Measurements from ENCODE around the gene GRIK1. TPM values are rescaled to one million over a fixed set of nuclear protein-coding genes. Genes with fewer than 3 reads are reported as not detected.

Gene GRIK1
- total RNA-seq, 1 donor from 2014 or later, result not detected

DNA sequence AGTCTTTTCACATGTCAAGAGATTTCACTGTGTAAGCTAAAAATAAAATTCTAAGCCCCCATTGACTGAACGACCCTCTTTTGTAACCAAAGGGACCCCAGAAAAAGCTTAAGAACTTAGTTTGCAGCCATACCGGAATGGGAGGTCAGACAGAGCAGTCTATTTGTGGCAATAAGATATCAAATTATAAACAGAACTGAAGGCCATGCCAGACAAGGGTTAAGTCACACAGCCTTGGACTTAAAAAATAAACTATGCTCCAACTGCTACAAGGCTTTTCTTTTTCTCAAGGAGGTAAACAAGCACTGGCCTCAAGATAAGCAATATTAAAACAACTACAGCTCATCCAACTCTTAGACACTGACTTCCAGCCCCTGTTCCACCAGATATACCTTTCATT is 384.2 kb downstream of the GRIK1 start:
- Mint-ChIP-seq H3K36me3 (ENCODE audit: unreplicated experiment) (no peaks in the 10 kb centered on the region), H3K4me1 (ENCODE audit: unreplicated experiment) (no peaks in the 10 kb centered on the region), H3K4me3 (ENCODE audit: unreplicated experiment) (no peak overlapping the region), H3K27ac (ENCODE audit: unreplicated experiment) (no peak overlapping the region), H3K27me3 (ENCODE audit: unreplicated experiment) (no peaks in the 10 kb centered on the region), H3K9me3 (ENCODE audit: unreplicated experiment) (no peaks in the 10 kb centered on the region)
- no peak for DNase-seq (ENCODE audit: extremely low spot score, unreplicated experiment)
- TF ChIP-seq, protein P1, sequence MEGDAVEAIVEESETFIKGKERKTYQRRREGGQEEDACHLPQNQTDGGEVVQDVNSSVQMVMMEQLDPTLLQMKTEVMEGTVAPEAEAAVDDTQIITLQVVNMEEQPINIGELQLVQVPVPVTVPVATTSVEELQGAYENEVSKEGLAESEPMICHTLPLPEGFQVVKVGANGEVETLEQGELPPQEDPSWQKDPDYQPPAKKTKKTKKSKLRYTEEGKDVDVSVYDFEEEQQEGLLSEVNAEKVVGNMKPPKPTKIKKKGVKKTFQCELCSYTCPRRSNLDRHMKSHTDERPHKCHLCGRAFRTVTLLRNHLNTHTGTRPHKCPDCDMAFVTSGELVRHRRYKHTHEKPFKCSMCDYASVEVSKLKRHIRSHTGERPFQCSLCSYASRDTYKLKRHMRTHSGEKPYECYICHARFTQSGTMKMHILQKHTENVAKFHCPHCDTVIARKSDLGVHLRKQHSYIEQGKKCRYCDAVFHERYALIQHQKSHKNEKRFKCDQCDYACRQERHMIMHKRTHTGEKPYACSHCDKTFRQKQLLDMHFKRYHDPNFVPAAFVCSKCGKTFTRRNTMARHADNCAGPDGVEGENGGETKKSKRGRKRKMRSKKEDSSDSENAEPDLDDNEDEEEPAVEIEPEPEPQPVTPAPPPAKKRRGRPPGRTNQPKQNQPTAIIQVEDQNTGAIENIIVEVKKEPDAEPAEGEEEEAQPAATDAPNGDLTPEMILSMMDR (IDR thresholded peaks at IDR 0.05), result no peak

DNA sequence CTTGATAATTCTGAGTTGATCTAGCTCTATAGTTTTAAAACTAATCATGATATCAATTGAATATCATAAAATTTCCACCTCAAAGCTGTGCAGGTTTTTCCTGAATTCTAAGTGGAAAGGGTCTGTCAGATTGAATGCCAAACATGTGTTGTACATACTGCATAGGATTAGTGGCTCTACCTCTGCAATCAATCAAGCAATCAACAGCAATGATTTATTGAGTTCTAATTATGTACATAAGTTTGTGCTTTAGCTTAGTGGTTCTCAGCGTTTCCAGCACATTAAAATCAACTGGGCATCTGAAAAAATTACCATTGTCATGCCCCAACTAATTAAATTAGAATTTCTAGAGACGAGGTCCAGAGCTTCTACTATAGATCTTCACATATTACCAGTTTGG is 389.6 kb downstream of the GRIK1 start:
- Mint-ChIP-seq H3K27me3 (ENCODE audit: unreplicated experiment) (no peaks in the 10 kb centered on the region), H3K9me3 (ENCODE audit: unreplicated experiment) (no peaks in the 10 kb centered on the region), H3K36me3 (ENCODE audit: unreplicated experiment) (peaks cover 3% of the 10 kb centered on the region), H3K4me3 (ENCODE audit: unreplicated experiment) (no peak overlapping the region), H3K27ac (ENCODE audit: unreplicated experiment) (no peak overlapping the region), H3K4me1 (ENCODE audit: unreplicated experiment) (no peaks in the 10 kb centered on the region)
- TF ChIP-seq, protein P1 (IDR thresholded peaks at IDR 0.05), result no peak
- DNase-seq (ENCODE audit: extremely low spot score, unreplicated experiment), result no peak

DNA sequence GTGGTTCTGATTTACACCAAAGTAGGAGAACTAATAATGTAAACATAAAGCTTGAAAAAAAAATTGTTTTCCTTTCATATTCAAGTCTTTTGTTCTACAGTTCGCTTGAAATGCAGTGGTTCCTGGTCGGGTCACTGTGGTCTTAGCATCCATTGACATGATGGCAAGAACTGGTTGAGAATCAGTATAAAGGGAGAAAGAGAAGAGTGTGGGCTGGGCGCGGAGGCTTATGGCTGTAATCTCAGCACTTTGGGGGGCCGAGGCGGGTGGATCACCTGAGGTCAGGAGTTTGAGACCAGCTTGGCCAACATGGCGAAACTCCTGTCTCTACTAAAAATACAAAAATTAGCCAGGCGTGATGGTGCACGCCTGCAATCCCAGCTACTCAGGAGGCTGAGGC is 390.2 kb downstream of the GRIK1 start:
- Mint-ChIP-seq H3K36me3 (ENCODE audit: unreplicated experiment) (peaks cover 3% of the 10 kb centered on the region), H3K4me3 (ENCODE audit: unreplicated experiment) (no peak overlapping the region), H3K27me3 (ENCODE audit: unreplicated experiment) (no peaks in the 10 kb centered on the region), H3K4me1 (ENCODE audit: unreplicated experiment) (no peaks in the 10 kb centered on the region), H3K9me3 (ENCODE audit: unreplicated experiment) (no peaks in the 10 kb centered on the region), H3K27ac (ENCODE audit: unreplicated experiment) (no peak overlapping the region)
- TF ChIP-seq, protein P1 (IDR thresholded peaks at IDR 0.05), result no peak
- no peak for DNase-seq (ENCODE audit: extremely low spot score, unreplicated experiment)

DNA sequence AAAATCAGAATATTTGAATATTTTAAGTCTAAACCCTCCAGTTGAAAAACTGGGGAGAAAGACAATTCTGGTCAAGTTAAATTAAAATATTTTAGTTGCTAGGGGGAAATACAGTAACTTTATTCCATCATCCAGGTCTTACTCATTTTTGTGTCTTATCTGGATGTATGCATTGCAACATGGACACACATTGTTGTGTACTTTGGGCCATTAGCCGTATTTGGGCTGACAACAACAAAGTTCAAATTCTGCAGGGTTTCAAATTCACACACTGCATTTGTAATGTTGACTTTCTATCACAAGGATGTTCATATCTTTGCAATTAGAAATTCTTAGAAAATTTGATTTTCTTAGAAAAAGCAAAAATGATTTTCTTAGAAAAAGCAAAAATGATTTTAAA is 391.8 kb downstream of the GRIK1 start:
- no peak for DNase-seq (ENCODE audit: extremely low spot score, unreplicated experiment)
- Mint-ChIP-seq H3K9me3 (ENCODE audit: unreplicated experiment) (no peaks in the 10 kb centered on the region), H3K36me3 (ENCODE audit: unreplicated experiment) (peaks cover 3% of the 10 kb centered on the region), H3K27ac (ENCODE audit: unreplicated experiment) (no peak overlapping the region), H3K27me3 (ENCODE audit: unreplicated experiment) (no peaks in the 10 kb centered on the region), H3K4me3 (ENCODE audit: unreplicated experiment) (no peak overlapping the region), H3K4me1 (ENCODE audit: unreplicated experiment) (no peaks in the 10 kb centered on the region)
- TF ChIP-seq, protein P1 (IDR thresholded peaks at IDR 0.05), result no peak

DNA sequence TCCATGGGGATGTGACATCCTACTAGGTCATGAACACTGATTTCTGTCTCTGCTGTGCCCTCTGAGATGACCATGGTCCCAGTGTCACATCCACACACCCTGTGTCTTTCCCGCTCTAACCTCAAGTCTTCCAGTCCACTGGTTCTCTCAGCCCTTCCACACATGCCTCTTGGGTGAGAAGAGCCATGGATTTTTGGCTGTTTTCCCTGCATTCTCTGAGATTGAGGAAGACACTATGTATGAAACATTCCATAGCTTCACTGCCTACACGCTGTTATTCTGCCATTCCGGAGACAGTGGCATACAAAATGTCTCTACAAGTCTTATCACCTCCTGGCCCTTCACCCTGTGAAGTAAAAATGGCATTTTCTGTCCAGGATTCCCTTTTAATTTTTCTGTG is 393.7 kb downstream of the GRIK1 start:
- TF ChIP-seq, protein P1 (IDR thresholded peaks at IDR 0.05), result no peak
- Mint-ChIP-seq H3K27ac (ENCODE audit: unreplicated experiment) (no peak overlapping the region), H3K9me3 (ENCODE audit: unreplicated experiment) (no peaks in the 10 kb centered on the region), H3K36me3 (ENCODE audit: unreplicated experiment) (peaks cover 3% of the 10 kb centered on the region), H3K4me1 (ENCODE audit: unreplicated experiment) (peaks cover 5% of the 10 kb centered on the region), H3K27me3 (ENCODE audit: unreplicated experiment) (no peaks in the 10 kb centered on the region), H3K4me3 (ENCODE audit: unreplicated experiment) (no peak overlapping the region)
- no peak for DNase-seq (ENCODE audit: extremely low spot score, unreplicated experiment)
